ENCODE results near the gene FTCDNL1.

Gene FTCDNL1

DNA sequence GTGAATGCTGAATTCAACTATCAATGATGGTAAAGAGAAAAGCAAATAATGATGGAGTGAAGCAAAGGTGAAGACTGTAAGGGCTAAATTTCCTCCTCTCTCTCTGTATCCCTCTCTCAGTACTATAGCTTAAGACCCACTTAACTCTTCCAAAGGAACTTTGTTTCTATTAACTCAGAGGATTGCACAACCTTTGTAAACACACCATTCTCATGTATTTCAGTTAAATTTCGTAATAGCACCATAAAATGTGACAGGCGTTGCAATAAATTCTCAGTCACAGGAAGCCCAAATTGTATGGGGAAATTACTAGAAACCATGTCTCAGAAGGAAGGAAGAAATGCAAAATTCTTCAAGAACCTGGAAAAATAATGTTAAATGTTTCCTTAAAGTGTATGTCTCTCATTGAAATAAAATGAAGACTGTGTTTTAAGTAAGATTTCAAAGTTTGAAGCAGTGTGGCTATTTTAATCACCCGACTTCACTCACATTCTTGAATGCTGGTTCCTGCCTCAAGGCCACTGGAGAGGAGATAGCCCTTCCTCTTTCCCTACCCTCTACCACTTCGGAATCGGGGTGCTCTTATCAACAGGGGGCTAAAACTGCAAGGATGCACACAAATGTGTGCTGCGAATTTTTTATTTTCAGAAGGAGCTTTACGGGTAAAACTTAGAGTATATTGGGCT, 112.1 kb downstream of the FTCDNL1 start:
- peak; percentile 25 for DNase-seq

DNA sequence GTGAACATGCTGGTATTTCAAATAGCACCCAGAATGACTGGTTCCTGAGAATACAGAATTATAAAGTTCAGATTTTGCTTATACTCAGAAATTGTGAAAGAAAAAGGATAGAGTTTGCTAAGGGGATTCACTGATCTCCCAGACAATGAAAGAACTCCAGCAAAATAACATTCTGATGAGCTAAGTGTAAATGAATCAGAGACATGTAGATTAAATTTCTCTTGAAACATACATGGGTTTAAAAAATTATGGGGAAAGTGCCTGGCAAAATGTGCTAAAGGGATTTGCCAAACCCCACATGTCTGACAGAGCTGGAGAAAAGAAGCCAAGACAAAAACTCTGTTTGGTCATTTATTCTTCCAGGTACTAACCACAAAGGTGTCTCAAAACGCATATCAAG, 116.3 kb downstream of the FTCDNL1 start:
- no peak for DNase-seq

DNA sequence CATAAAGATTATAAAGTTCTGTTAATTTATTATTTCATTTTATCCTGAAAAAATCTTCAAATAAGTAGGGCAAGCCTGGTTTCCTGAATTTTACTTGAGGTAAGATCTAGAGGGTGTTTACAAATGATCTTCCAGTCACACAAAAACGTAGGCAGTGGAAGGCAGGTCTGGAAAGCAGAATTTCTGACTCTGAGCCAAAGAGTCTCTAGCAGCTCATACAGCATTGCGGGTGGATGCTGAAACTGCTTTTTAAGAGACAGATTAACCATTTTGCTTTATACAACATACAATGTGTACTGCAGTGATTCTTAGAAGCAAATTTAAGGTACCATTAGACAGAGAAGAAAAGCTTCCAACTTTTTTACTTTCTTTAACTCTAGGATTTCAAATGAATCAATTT, 117.0 kb downstream of the FTCDNL1 start:
- DNase-seq, result no peak

DNA sequence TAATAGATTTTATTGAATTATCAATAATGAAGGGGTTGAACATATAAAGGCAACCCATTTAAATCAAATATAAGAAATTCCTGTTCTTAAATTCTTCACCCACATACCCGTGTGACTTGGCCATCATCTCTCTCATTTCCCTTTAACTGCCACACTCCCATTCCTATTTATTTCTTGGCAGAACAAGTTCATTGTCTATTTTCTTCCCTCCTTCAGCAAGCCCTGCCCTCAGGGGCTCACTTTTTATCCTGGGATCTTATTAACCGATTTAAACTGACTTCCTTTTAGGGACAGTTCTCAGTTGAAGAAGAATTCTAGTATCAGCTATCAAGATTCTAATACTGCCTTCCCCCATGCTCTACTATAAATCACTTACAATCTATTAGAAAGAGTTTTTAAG, 123.2 kb downstream of the FTCDNL1 start:
- DNase-seq, result no peak

DNA sequence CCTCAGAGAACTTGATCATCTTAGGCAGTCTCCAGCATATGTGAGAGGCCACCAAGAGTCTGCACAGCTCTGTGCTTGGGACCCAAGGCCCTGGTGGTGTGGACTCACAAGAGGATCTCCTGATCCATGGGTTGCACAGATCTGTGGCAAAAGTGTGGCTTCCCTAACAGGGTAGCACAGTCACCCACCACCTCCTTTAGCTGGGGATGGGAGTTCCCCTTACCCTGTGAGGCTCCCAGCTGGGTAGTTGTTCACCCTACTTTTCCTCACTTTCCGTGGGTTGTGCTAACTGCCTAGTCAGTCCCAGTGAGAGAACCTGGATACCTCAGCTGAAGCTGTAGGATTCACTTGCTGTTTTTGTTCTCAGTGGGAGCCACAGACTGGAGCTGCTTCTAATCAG, 123.7 kb downstream of the FTCDNL1 start:
- no peak for DNase-seq

DNA sequence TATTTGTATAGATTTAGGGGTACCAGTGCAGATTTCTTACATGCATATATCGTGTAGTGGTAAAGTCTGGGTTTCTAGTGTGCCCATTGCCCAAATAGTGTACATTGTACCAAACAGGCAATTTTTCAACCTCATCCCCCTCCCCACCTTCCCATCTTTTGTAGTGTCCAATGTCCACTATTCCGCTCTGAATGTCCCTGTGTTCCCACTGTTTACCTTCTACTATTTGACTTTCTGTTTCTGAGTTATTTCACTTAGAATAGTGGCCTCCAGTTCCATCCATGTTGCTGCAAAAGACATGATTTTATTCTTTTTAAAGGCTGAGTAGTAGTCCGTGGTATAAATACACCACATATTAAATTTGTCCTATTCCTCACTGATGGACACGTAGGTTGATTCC, 132.9 kb downstream of the FTCDNL1 start:
- no peak for DNase-seq

DNA sequence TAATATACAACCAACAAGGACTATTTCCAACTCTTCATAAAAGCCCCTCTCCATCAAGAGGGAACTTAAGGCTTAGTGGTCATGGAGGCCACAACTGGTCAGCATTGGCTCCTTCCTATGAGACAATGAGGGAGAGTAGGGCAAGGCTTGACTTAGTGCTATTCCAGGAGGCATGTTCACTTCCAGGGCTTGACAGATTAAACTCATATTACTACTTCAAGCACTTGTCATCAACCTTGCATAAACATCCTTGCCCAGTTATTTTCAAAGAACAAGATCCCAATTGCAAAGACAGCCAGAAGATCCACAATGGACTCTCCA, 133.4 kb downstream of the FTCDNL1 start:
- no peak for DNase-seq

DNA sequence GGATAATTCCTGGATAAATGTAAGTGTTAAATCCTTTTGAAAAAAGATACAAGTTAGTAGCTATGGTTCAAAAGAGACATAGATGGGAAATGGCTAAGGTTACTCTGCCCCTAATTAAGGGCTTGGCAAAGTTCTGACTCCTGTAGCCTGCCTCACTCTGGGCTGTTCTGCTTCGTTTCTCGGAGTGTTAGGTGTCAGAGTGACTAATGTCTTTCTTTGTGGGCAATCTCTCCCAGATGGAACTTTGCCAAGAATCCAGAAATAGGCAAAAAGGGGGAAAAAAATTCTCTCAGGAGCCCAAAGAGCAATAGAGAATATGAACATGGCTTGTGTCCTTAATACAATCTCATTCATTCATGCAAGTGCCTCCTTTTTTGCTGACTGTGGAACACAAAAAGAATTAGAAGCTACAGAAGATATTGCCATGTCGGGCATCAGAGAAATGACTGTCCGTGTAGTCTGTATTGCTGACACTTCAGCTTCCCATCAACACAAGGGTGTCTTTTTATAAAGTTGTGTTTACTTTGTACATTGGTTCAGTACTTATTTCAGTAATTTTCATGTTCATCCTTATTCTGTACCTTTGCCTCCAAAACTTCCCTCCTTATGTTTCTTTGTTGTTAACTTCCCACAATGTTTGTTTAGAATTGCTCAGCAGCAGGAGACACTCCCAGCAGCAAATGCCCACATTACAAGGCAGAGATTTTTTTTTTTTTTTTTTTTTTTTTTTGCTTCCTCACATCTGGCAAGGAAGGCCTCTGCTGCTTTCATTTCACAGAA, 134.0 kb downstream of the FTCDNL1 start:
- no peak for DNase-seq

DNA sequence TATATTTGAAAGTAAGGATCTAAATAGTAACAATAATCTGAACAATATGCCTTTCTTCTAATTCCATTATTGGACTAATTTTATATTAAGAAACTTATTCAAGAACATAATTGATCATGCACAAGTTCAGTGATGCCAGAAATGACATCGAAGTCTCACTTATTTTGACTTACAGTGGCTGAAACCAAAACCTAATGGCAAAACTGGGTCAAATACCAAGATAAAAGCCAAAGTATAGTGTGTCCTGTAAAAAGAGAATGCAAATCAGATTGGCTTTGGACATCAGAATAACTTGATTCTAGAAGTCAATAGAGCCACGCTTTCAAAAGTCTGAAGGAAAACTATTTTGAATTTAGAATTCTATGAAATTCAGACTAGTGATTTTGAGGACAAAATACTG, 137.2 kb downstream of the FTCDNL1 start:
- no peak for DNase-seq

DNA sequence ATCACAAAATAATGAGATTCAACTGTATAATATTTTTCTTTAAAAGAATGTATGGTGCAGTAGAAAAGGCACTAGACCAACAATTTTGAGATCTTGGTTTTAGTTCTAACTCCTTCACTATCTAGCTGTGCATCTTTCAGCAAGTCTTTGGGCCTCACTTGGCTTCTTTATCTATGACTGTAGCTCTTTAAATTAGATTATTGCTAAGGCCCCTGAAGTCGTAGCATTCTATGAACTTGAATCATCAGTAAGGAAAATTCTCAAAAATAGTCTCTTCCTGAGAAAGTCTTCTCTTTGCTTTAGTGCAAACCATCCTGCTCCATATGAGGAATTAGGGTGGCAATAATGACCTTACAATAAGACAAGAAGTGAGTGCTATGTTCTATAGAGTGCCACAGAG, 140.4 kb downstream of the FTCDNL1 start:
- no peak for DNase-seq
